ENCODE data around the gene CACNB3.

DNA sequence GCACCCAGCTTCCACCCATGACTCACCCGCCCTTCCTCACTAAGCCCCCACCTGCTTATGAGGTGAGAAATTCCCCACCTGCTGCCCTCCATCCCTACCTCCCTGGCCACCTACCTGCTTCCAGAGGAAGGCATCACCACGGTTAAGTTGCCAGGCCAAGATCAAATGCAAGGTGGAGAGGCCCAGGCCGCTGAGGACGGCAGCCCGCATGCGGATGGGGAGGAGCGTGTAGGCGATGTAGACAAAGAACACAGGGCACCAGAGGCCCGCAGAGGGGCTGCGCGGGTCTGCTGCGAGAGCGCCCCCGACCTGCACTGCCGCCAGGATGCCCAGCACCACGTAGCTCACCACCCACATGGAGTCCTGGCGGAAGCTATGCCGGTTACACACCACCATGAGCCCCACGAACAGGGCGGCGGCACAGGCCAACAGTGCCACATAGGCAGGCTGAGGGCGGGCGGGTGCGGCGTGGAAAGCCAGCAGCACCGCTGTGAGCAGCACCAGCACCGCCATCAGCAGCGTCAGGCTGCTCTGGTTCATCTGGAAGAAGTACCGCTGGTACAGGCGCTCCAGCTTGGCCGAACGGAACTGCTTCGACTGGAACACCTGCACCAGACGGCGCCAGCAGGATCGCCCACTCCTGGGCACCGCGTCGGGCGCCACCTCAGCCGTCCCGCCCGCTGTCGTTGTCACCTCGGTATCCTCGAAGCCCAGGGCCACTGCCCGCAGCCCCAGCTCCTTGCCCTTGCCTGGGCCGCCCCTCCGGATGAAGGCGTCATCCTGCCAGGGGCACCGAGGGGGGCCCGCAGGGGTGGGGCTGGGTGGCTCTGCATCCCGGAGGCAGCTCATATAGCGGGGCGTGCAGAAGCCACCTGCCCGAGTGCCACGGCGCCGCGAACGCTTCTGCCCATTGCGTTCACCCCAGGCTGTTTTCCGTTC lies 35.6 kb upstream of the CACNB3 start:
- no peak for TF ChIP-seq CTCF (IDR thresholded peaks at IDR 0.05)
- TF ChIP-seq POLR2AphosphoS5 (IDR thresholded peaks at IDR 0.05) = no peak
- no peak for TF ChIP-seq POLR2A (IDR thresholded peaks at IDR 0.05)
